HepG2 (cell line): ENCODE results near the gene NT5C2.

Experiments
- AKAP8 ChIP-seq: sonication (generic); formaldehyde crosslinking; IDR thresholded peaks from 2 replicates; pipeline ENCODE4 v1.5.1; 2020; ENCODE audit warnings: mild to moderate bottlenecking, missing genetic modification reagents
- CREB3 ChIP-seq: sonication (generic); formaldehyde crosslinking; IDR thresholded peaks from 2 replicates; pipeline ENCODE4 v1.5.0; 2020; ENCODE audit warnings: missing genetic modification reagents
- FOSL1 ChIP-seq: sonication (generic); formaldehyde crosslinking; IDR thresholded peaks from 2 replicates; pipeline ENCODE4 v1.9.0; 2021; ENCODE audit warnings: missing genetic modification reagents, borderline replicate concordance
- FOXM1 ChIP-seq: sonication (generic); formaldehyde crosslinking; IDR thresholded peaks from 2 replicates; pipeline ENCODE4 v1.5.0; 2020; ENCODE audit warnings: missing genetic modification reagents
- KDM2A ChIP-seq: sonication (generic); formaldehyde crosslinking; IDR thresholded peaks from 2 replicates; pipeline ENCODE4 v1.4.0; 2020; ENCODE audit warnings: low read depth, missing genetic modification reagents, borderline replicate concordance
- ONECUT2 ChIP-seq: sonication (generic); formaldehyde crosslinking; IDR thresholded peaks from 2 replicates; pipeline ENCODE4 v1.4.0; 2020; ENCODE audit warnings: missing genetic modification reagents
- SOX5 ChIP-seq: IDR thresholded peaks from 2 replicates; pipeline ENCODE4 v1.6.1; 2016; ENCODE audit warnings: borderline replicate concordance
- ZFP41 ChIP-seq: sonication (generic); formaldehyde crosslinking; IDR thresholded peaks from 2 replicates; pipeline ENCODE4 v1.4.0; 2020; ENCODE audit warnings: mild to moderate bottlenecking, missing genetic modification reagents, borderline replicate concordance
- ZNF747 ChIP-seq: sonication (generic); formaldehyde crosslinking; IDR thresholded peaks from 2 replicates; pipeline ENCODE4 v1.8.1; 2023; ENCODE audit warnings: missing genetic modification reagents, mild to moderate bottlenecking, borderline replicate concordance
- TF ChIP-seq, protein P1 (sequence below): sonication (generic); formaldehyde crosslinking; IDR thresholded peaks from 2 replicates; pipeline ENCODE4 v1.5.0; 2020; ENCODE audit warnings: mild to moderate bottlenecking, missing genetic modification reagents, moderate library complexity
- TF ChIP-seq, protein P2 (sequence below): conservative IDR thresholded peaks from 2 replicates; pipeline ENCODE4 v1.6.1; 2018; ENCODE audit warnings: missing genetic modification reagents

- TF ChIP-seq KDM2A (CRISPR knock-in tag) (no peak), FOSL1 (CRISPR knock-in tag) (no peak), ZFP41 (CRISPR knock-in tag) (no peak), CREB3 (CRISPR knock-in tag) (no peak), ONECUT2 (no peak), SOX5 (CRISPR knock-in tag) (no peak), FOXM1 (CRISPR knock-in tag) (no peak), AKAP8 (CRISPR knock-in tag) (no peak), ZNF747 (no peak)
- TF ChIP-seq, protein P1, sequence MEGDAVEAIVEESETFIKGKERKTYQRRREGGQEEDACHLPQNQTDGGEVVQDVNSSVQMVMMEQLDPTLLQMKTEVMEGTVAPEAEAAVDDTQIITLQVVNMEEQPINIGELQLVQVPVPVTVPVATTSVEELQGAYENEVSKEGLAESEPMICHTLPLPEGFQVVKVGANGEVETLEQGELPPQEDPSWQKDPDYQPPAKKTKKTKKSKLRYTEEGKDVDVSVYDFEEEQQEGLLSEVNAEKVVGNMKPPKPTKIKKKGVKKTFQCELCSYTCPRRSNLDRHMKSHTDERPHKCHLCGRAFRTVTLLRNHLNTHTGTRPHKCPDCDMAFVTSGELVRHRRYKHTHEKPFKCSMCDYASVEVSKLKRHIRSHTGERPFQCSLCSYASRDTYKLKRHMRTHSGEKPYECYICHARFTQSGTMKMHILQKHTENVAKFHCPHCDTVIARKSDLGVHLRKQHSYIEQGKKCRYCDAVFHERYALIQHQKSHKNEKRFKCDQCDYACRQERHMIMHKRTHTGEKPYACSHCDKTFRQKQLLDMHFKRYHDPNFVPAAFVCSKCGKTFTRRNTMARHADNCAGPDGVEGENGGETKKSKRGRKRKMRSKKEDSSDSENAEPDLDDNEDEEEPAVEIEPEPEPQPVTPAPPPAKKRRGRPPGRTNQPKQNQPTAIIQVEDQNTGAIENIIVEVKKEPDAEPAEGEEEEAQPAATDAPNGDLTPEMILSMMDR: no peak
- TF ChIP-seq, protein P2, sequence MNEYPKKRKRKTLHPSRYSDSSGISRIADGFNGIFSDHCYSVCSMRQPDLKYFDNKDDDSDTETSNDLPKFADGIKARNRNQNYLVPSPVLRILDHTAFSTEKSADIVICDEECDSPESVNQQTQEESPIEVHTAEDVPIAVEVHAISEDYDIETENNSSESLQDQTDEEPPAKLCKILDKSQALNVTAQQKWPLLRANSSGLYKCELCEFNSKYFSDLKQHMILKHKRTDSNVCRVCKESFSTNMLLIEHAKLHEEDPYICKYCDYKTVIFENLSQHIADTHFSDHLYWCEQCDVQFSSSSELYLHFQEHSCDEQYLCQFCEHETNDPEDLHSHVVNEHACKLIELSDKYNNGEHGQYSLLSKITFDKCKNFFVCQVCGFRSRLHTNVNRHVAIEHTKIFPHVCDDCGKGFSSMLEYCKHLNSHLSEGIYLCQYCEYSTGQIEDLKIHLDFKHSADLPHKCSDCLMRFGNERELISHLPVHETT (CRISPR knock-in tag): no peak
Measured at GRCh38 chr10:103095005-103095404, 98.1 kb downstream of the NT5C2 start.
